Neural cell (in vitro differentiated cells): ENCODE data around the gene JMJD1C.

ENCODE experiments used
- CTCF ChIP-seq: fragments of 450-650 bp; IDR thresholded peaks from 2 replicates; pipeline ENCODE4 v1.5.1; 2014; ENCODE audit warnings: antibody characterized with exemption, mild to moderate bottlenecking, moderate library complexity; ENCODE audit not compliant: poor library complexity, severe bottlenecking
- EP300 ChIP-seq: fragments of 450-650 bp; conservative IDR thresholded peaks from 2 replicates; pipeline ENCODE4 v1.6.1; 2014; ENCODE audit warnings: antibody characterized with exemption, mild to moderate bottlenecking, moderate library complexity; ENCODE audit not compliant: poor library complexity, severe bottlenecking
- RAD21 ChIP-seq: fragments of 450-650 bp; conservative IDR thresholded peaks from 2 replicates; pipeline ENCODE4 v1.6.1; 2014; ENCODE audit warnings: antibody characterized with exemption, mild to moderate bottlenecking, moderate library complexity
- TAF1 ChIP-seq: IDR thresholded peaks from 2 replicates; pipeline ENCODE4 v1.6.1; 2012; ENCODE audit warnings: low read depth

- TF ChIP-seq CTCF (no peak), EP300 (no peak), RAD21 (no peak), TAF1 (no peak)
These were observed 49.4 kb downstream of the JMJD1C start for GRCh38 chr10:63416376-63416775.
